GM19023 (cell line): ENCODE results near the gene HNRNPUL1.
"Not testable (repeated sequence)": the region's sequence is repeated elsewhere in the genome, so short reads cannot be mapped to it uniquely, and the experiment has no call there.

Source experiments
- ATAC-seq: cut with Tn5 transposase; IDR thresholded peaks from one replicate; pipeline ENCODE4 v1.9.1; 2021; ENCODE audit warnings: mild to moderate bottlenecking, moderate library complexity; ENCODE audit not compliant: unreplicated experiment

The HNRNPUL1 gene

GRCh38 chr19:41273076-41273475 lies 8.9 kb downstream of the HNRNPUL1 start:
- ATAC-seq, result no peak

- no peak for ATAC-seq
Measured at GRCh38 chr19:41274802-41275201, 10.6 kb downstream of the HNRNPUL1 start.

- no peak for ATAC-seq
Measured at GRCh38 chr19:41276231-41276630, 12.1 kb downstream of the HNRNPUL1 start.

DNA sequence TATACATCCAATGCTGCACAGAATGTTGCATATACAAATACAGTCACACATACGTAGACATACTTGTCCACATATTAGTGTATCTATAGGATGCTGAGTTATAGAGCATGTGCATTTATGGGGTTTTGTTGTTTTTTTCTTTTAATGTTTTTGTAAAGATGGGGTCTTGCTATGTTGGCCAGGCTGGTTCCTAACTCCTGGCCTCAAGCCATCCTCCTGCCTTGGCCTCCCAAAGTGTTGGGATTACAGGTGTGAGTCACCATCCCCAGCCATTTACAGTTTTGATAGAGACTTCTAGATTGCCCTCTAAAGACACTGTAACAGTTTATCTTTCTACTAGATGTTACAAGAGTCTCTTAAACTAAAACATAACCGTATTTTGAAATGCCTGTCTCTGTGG lies 14.3 kb downstream of the HNRNPUL1 start:
- ATAC-seq, result no peak

GRCh38 chr19:41288673-41289530 lies 24.7 kb downstream of the HNRNPUL1 start:
- ATAC-seq, result no peak

- not testable (repeated sequence) for ATAC-seq
Measured at GRCh38 chr19:41289814-41290213, 25.6 kb downstream of the HNRNPUL1 start.

DNA sequence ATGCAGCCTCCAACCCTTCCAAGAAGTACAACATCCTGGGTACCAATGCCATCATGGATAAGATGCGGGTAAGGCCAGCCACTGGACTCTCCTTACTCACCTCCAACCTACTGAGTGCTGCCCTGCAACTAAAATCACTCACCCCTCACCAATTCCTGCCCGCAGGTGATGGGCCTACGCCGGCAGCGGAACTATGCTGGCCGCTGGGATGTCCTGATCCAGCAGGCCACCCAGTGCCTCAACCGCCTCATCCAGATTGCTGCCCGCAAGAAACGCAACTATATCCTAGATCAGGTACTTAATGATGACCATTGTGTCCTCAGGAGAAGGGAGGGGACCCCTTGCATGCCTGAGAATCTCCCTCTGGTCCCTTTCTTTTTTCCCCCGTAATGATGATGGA lies 30.2 kb downstream of the HNRNPUL1 start:
- no peak for ATAC-seq

DNA sequence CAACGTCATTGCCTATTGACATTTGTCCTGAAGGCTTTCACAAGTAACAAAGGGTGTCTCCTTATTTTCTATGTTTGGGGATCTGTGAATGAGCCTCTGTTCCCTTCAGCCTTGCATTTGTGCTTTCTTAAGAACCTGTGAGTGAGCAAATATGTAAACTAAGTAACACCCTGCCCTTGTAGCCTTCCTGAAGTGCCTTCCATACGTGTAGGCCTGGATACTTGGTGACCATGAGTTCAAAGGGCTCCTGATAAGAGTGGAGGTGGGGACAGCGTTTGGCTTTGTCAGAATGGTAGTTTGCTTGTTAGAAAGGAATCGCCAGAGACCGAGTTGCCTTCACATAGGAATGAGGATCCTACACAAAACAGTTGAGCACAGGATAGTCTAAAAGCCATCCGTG lies 31.3 kb downstream of the HNRNPUL1 start:
- ATAC-seq, result no peak

DNA sequence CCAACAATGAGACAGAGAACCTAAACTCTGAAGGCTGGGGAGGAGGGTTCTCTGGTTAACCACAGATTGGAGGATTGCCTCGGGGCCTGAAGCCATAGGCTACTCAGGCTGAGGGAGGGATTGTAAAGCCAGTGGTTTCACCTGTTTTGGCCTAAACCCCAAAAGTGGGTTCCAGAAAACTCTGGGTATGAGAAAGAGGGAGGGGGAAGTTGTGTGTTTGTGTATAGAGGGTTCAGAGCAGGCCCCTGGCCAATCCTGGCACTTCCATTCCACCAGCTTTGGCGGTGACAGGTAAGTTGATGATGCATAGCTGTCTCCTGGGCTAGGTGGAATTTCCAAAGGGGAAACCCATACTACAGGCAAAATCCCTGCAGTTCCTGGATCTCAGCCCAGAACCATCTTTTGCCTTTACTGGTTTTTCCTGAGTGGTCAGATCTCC lies 32.3 kb downstream of the HNRNPUL1 start:
- no peak for ATAC-seq

DNA sequence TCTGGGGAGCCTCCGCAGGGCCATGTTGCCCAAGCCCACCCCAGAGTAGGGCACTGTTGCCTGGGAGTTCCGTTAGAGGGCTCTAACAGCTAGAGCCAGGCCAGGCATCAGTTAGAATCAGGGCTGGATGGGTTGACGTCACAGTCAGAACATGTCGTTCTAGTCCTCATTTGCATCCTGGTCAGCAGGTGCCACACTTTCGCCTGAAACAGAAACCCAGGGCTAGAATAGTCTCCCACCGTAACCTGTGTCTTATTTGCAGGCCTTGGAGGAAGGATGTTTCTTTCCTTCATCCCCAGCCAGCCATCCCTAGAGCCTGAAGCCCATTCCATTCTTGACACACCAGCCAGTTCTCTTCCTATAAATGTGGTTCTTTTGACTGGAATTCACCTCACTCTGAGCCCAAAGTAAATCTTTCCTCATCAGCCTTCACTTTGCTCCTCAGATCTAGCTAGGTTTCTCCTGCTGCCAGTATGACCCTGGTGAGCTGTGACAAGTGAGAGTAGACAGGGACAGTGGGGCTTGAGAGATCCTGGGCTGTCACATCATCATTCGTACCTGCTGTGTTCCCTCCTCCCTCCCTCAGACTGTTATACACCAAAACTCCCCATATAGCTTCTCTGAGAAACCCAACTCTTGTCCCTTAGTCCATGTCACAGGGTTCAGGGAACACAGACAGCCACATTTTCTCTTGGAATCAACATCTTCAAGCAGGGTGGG lies 33.6 kb downstream of the HNRNPUL1 start:
- peak; percentile 85 for ATAC-seq

- no peak for ATAC-seq
Measured at GRCh38 chr19:41298348-41298964, 34.3 kb downstream of the HNRNPUL1 start.

DNA sequence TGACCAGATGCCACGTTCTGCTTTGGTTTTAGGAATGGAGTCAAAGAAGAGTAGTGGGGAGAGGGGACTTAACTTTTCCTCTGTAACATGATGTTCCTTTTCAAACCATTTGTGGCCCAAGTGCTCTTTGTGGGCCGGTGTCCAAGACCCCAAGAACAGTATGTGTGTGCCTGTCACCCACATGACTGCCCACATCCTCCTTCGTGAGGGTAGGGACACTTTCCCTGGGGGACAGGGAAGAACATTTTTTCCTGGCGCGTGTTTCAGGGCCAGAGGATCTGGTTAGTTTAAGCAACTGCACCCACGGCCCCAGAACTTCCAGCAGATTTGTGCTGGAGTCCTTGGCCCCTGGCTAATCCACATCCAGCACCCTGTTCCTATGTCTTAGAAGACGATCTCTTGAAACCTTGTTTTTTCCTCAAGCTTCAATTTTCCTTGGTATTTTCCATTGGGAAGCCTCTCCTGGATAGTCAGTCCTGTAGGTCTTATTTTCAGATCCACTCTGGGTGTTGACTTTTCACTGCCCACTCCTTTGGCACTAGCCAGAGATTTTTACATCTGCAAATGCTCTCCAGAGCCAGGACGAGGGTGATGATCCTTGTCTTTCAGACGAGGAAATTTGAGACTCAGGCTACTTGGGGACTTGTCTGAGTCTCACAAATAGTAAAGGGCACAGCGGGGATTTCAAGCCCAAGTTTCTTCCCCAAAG lies 35.0 kb downstream of the HNRNPUL1 start:
- ATAC-seq, result no peak

DNA sequence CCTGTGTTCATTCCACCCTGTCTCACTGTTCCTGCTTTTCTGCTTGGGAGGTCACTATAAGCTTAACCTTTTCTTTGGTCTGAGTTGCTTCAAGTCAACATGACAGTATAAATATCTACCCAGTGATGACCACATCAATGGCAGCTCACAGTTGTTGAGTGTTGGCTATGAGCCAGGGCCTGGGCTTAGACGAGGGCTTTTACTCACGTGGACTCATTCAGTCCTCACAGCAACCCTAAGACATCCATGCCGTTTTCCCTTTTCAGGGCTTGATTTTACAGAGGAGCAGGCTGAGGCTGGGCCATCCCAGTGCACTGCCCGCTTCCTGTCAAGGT lies 35.5 kb downstream of the HNRNPUL1 start:
- ATAC-seq, result no peak

- ATAC-seq, result no peak
Measured at GRCh38 chr19:41300555-41300954, 36.4 kb downstream of the HNRNPUL1 start.

DNA sequence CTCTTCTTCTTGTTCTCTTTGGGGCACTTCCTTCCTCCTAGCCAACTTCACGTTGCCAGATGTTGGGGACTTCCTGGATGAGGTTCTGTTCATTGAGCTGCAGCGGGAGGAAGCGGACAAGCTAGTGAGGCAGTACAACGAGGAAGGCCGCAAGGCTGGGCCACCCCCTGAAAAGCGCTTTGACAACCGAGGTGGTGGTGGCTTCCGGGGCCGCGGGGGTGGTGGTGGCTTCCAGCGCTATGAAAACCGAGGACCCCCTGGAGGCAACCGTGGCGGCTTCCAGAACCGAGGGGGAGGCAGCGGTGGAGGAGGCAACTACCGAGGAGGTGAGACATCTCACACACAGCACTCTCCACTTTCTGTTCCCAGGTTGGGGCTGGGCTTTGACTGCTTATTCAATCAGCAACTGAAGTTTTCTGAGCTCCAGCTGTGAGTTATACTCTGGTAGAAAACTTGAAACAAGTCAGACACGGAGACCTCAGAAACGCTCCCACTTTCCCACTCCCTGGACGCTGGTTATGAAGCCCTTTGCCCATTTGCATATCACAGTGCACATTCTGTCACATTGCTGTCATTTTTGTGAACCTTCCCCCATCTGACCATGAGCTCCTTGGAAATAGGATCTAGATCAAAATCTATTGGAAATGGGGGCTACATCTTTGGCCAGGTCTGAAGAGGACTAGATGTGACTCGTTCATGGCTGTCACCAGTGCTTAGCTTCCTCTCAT lies 38.6 kb downstream of the HNRNPUL1 start:
- ATAC-seq, result no peak

DNA sequence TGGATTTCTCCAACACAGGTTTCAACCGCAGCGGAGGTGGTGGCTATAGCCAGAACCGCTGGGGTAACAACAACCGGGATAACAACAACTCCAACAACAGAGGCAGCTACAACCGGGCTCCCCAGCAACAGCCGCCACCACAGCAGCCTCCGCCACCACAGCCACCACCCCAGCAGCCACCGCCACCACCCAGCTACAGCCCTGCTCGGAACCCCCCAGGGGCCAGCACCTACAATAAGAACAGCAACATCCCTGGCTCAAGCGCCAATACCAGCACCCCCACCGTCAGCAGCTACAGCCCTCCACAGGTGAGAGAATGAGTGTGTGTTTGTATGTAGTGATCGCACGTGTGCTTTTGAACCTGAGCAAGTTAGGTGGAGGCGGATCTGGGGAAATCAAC lies 39.8 kb downstream of the HNRNPUL1 start:
- ATAC-seq, result no peak

- no peak for ATAC-seq
Measured at GRCh38 chr19:41304706-41305483, 40.7 kb downstream of the HNRNPUL1 start.

DNA sequence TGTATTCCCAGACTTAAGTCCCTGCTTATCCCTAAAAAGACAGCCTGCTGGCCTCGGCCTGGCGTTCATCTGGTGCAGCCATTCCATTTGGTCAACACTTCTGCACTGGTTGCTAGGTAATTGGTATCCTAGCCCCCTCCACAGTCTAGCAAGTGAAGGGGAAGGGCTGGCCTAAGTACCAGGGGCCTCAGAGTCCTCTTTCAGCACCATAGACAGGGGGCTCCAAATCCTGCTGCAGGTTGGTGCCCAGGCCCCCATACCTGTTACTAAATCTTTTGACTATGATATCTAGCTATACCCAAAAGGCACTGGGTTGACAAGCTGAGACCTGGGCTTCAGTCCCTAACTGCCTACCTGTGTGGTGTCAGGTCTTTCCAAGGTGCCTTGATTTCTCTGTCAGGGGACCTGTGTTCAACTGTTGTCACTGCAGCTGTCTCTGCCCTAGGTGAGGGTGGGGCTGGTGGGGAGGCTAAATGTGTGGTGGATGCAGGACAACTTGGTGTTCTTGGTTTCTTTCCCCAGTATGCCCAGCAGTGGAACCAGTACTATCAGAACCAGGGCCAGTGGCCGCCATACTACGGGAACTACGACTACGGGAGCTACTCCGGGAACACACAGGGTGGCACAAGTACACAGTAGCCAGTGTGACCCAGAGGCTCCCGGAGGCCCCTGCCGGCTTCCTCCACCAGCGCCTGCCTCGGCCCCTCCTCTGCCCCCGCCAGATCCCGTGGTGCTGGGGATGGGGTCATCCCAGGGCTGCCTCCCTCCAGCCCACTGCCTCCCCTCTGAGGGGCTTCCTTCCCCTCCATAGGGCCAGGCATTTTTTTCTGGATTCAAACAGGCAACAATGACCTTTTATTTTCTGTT lies 42.0 kb downstream of the HNRNPUL1 start:
- ATAC-seq, result no peak
